Caco-2 (cell line): Measurements from ENCODE around the gene KRTAP9-3. TPM values are rescaled to one million over a fixed set of nuclear protein-coding genes. Genes with fewer than 3 reads are reported as not detected.
"Not testable (repeated sequence)": the region's sequence is repeated elsewhere in the genome, so short reads cannot be mapped to it uniquely, and the experiment has no call there.

Experiments
- BruUV-seq: library from RNA; stranded (reverse); fragments of 400-500 nt; replicated peaks from 2 replicates; lab custom pipeline; 2021; lab: Mats Ljungman, UMichigan
- CTCF ChIA-PET: fragments of 300-600 bp; sonication (Branson Sonifier 250); formaldehyde crosslinking; loops from one replicate; lab custom pipeline; 2022; ENCODE audit warnings: antibody characterized with exemption; lab: Charles Lee
- POLR2A ChIA-PET: fragments of 300-600 bp; sonication (Branson Sonifier 250); formaldehyde crosslinking; loops from one replicate; lab custom pipeline; 2022; ENCODE audit warnings: antibody characterized with exemption; lab: Charles Lee
- DNase-seq, 2 experiments: peaks; one replicate each; pipeline versions ENCODE4 v3.0.0 to v3.0.0-alpha.2; 2020 to 2022
- H3K27me3 ChIP-seq: replicated peaks from 2 replicates; pipeline ENCODE4 v1.6.0; 2011; ENCODE audit warnings: low read length; ENCODE audit not compliant: control insufficient read depth, insufficient read depth
- H3K36me3 ChIP-seq: 2 replicates; pipeline ENCODE4 v1.5.1; 2011; ENCODE audit warnings: low read length; ENCODE audit not compliant: control insufficient read depth, insufficient read depth
- H3K4me1 ChIP-seq: fragments of 250-450 bp; sonication (Bioruptor Pico); 2 replicates; pipeline ENCODE4 v1.5.1; 2020; ENCODE audit warnings: mild to moderate bottlenecking
- H3K4me3 ChIP-seq: 2 replicates; pipeline ENCODE4 v1.5.1; 2011; ENCODE audit warnings: low read depth, mild to moderate bottlenecking, control low read depth, low read length
- H3K9me3 ChIP-seq: fragments of 250-450 bp; sonication (Bioruptor Pico); 2 replicates; pipeline ENCODE4 v1.5.1; 2020; ENCODE audit warnings: mild to moderate bottlenecking, moderate library complexity
- H3K27ac Mint-ChIP-seq: one replicate; pipeline ENCODE4 v1.8.0; 2022; ENCODE audit warnings: mixed read lengths; ENCODE audit not compliant: unreplicated experiment
- H3K27me3 Mint-ChIP-seq: one replicate; pipeline ENCODE4 v1.8.0; 2022; ENCODE audit warnings: mixed read lengths; ENCODE audit not compliant: insufficient read depth, unreplicated experiment
- H3K36me3 Mint-ChIP-seq: one replicate; pipeline ENCODE4 v1.8.0; 2022; ENCODE audit warnings: mild to moderate bottlenecking, mixed read lengths; ENCODE audit not compliant: insufficient read depth, unreplicated experiment
- H3K4me1 Mint-ChIP-seq: one replicate; pipeline ENCODE4 v1.8.0; 2022; ENCODE audit warnings: low read depth, mixed read lengths; ENCODE audit not compliant: unreplicated experiment
- H3K4me3 Mint-ChIP-seq: one replicate; pipeline ENCODE4 v1.8.0; 2022; ENCODE audit warnings: mild to moderate bottlenecking, moderate library complexity, mixed read lengths; ENCODE audit not compliant: unreplicated experiment
- H3K9me3 Mint-ChIP-seq: one replicate; pipeline ENCODE4 v1.8.0; 2022; ENCODE audit warnings: mixed read lengths; ENCODE audit not compliant: unreplicated experiment
- intact Hi-C: fragments of 100-400 bp; cut with micrococcal nuclease; formaldehyde crosslinking; loops from one replicate; pipeline ENCODE4 v1.10.0; 2022; ENCODE audit not compliant: unreplicated experiment
- total RNA-seq: library from RNA; stranded (reverse); gene quantifications from 2 replicates; pipeline ENCODE4 v1.2.3, GENCODE V29; 2022
- TF ChIP-seq, protein P1 (sequence below), 2 experiments: fragments of 200-600 bp in 1 of 2; IDR thresholded peaks; 1 replicate in 1 of 2; 2 replicates in 1 of 2; pipeline versions ENCODE4 v1.5.1 to v1.8.0; 2011 to 2022; ENCODE audit warnings: antibody characterized with exemption in 1 of 2, control low read depth in 1 of 2, inconsistent platforms in 1 of 2, low read depth in 1 of 2, low read length in 1 of 2, mild to moderate bottlenecking in 1 of 2, moderate library complexity in 1 of 2; ENCODE audit not compliant: insufficient read depth in 1 of 2, severe bottlenecking in 1 of 2, unreplicated experiment in 1 of 2

Gene KRTAP9-3
- total RNA-seq, 1 experiment from 2014 or later: not detected

DNA sequence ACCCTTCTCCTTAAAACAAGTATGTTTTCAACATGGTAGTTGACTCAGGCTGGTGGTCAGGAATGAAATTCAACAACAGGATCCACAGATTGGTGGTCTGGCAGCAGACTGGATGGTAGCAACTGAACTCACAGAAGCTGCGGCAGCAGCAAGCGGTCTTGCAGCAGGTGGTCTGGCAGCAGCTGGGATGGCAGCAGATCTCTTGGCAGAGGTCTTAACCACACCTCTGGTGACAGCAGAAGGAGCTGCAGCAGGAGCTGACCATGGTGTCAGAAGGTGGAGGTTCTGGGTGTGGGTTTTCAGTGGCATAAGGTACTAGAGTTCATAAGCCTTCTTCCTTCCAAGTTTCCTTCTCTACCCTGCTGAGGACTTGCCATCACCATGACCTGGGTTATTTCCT lies 45.4 kb upstream of the KRTAP9-3 start:
- DNase-seq: no peak
- no peaks in the 10 kb centered on the region for H3K9me3 Mint-ChIP-seq
- no peaks in the 10 kb centered on the region for H3K27me3 Mint-ChIP-seq
- no TSS peak for BruUV-seq
- H3K27me3 ChIP-seq: no peaks in the 10 kb centered on the region
- H3K4me1 Mint-ChIP-seq: peaks cover 24% of the 10 kb centered on the region
- intact Hi-C loops: no loop called here
- POLR2A ChIA-PET: no interaction called here
- TF ChIP-seq, protein P1, sequence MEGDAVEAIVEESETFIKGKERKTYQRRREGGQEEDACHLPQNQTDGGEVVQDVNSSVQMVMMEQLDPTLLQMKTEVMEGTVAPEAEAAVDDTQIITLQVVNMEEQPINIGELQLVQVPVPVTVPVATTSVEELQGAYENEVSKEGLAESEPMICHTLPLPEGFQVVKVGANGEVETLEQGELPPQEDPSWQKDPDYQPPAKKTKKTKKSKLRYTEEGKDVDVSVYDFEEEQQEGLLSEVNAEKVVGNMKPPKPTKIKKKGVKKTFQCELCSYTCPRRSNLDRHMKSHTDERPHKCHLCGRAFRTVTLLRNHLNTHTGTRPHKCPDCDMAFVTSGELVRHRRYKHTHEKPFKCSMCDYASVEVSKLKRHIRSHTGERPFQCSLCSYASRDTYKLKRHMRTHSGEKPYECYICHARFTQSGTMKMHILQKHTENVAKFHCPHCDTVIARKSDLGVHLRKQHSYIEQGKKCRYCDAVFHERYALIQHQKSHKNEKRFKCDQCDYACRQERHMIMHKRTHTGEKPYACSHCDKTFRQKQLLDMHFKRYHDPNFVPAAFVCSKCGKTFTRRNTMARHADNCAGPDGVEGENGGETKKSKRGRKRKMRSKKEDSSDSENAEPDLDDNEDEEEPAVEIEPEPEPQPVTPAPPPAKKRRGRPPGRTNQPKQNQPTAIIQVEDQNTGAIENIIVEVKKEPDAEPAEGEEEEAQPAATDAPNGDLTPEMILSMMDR (IDR thresholded peaks at IDR 0.05; ENCODE audit: insufficient read depth in 1 of 2, low read depth in 1 of 2, low read length in 1 of 2, severe bottlenecking in 1 of 2, unreplicated experiment in 1 of 2): no peak
- peaks cover 8% of the 10 kb centered on the region for H3K4me1 ChIP-seq
- H3K4me3 Mint-ChIP-seq: no peak overlapping the region
- H3K36me3 Mint-ChIP-seq: no peaks in the 10 kb centered on the region
- no peak overlapping the region for H3K4me3 ChIP-seq
- no peak overlapping the region for H3K27ac Mint-ChIP-seq
- CTCF ChIA-PET: no interaction called here
- no peaks in the 10 kb centered on the region for H3K9me3 ChIP-seq
- H3K36me3 ChIP-seq: no peaks in the 10 kb centered on the region

DNA sequence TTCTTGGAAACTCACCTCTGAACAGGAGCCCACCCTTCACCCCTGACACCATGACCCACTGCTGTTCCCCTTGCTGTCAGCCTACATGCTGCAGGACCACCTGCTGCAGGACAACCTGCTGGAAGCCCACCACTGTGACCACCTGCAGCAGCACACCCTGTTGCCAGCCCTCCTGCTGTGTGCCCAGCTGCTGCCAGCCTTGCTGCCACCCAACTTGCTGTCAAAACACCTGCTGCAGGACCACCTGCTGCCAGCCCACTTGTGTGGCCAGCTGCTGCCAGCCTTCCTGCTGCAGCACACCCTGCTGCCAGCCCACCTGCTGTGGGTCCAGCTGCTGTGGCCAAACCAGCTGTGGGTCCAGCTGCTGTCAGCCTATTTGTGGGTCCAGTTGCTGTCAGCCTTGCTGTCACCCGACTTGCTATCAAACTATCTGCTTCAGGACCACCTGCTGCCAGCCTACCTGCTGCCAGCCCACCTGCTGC lies 42.4 kb upstream of the KRTAP9-3 start, which contains the start of gene KRTAP9-1:
TSS of gene KRTAP9-1 (plus strand) at position 51 of the 482 bp plus-strand sequence. CDS start at position 51, 0 bp downstream.
- CTCF ChIA-PET, H3K36me3 Mint-ChIP-seq, DNase-seq, H3K4me3 ChIP-seq, H3K27me3 ChIP-seq, H3K9me3 ChIP-seq, intact Hi-C loops, H3K36me3 ChIP-seq, H3K27me3 Mint-ChIP-seq, H3K9me3 Mint-ChIP-seq, H3K4me1 ChIP-seq, H3K4me3 Mint-ChIP-seq, BruUV-seq, POLR2A ChIA-PET, H3K4me1 Mint-ChIP-seq, H3K27ac Mint-ChIP-seq: not testable (repeated sequence)

DNA sequence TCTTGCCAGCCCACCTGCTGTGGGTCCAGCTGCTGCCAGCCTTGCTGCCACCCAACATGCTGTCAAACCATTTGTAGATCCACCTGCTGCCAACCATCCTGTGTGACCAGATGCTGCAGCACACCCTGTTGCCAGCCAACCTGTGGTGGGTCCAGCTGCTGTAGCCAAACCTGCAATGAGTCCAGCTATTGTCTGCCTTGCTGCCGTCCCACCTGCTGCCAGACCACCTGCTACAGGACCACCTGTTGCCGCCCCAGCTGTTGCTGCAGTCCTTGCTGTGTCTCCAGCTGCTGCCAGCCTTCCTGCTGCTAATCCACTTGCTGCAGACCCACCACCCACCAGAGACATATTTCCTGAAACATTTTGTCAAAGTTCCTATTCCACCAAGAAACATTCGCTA lies 41.9 kb upstream of the KRTAP9-3 start:
- Mint-ChIP-seq H3K27ac (no peak overlapping the region), H3K9me3 (no peaks in the 10 kb centered on the region), H3K4me1 (no peaks in the 10 kb centered on the region), H3K27me3 (no peaks in the 10 kb centered on the region), H3K36me3 (no peaks in the 10 kb centered on the region), H3K4me3 (no peak overlapping the region)
- H3K4me1 ChIP-seq: peaks cover 4% of the 10 kb centered on the region; the same call in 1 of the 2 replicates
- ChIA-PET CTCF (no interaction called here), POLR2A (no interaction called here)
- BruUV-seq: no TSS peak
- intact Hi-C loops: no loop called here
- no peaks in the 10 kb centered on the region for H3K36me3 ChIP-seq
- no peaks in the 10 kb centered on the region for H3K9me3 ChIP-seq
- no peak for DNase-seq
- no peak overlapping the region for H3K4me3 ChIP-seq
- TF ChIP-seq, protein P1 (IDR thresholded peaks at IDR 0.05; ENCODE audit: insufficient read depth in 1 of 2, low read depth in 1 of 2, low read length in 1 of 2, severe bottlenecking in 1 of 2, unreplicated experiment in 1 of 2): no peak
- H3K27me3 ChIP-seq: no peaks in the 10 kb centered on the region
